Esophagus muscularis mucosa (tissue), 4 donors: ENCODE data around the gene SLC9C1. TPM values are rescaled to one million over a fixed set of nuclear protein-coding genes. Genes with fewer than 3 reads are reported as not detected.

Source experiments
- DNase-seq: peaks from one replicate; pipeline ENCODE4 v3.0.0-alpha.2; 2017; ENCODE audit errors: extremely low spot score
- H3K27ac ChIP-seq, 4 donors: fragments of 200-600 bp; sonication (generic); replicated peaks in 1 of 4; 1 replicate in 3 of 4; 2 replicates in 1 of 4; pipeline ENCODE4 v1.5.1; 2016 to 2019; ENCODE audit warnings: mild to moderate bottlenecking in 1 of 4
- H3K27me3 ChIP-seq, 4 donors: fragments of 200-600 bp; sonication (generic); one replicate each; pipeline versions ENCODE4 v1.5.1 to v1.6.0; 2016 to 2019
- H3K36me3 ChIP-seq, 4 donors: fragments of 200-600 bp; sonication (generic); one replicate each; pipeline ENCODE4 v1.5.1; 2016 to 2019
- H3K4me1 ChIP-seq, 4 donors: fragments of 200-600 bp; sonication (generic); one replicate each; pipeline ENCODE4 v1.5.1; 2016 to 2019
- H3K4me3 ChIP-seq, 4 donors: fragments of 200-600 bp; sonication (generic); 1 replicate in 2 of 4; 2 replicates in 2 of 4; pipeline ENCODE4 v1.5.1; 2016 to 2019; ENCODE audit warnings: mild to moderate bottlenecking in 4 of 4, moderate library complexity in 1 of 4
- H3K9me3 ChIP-seq, 4 donors: fragments of 200-600 bp; sonication (generic); 1 replicate in 3 of 4; 2 replicates in 1 of 4; pipeline ENCODE4 v1.5.1; 2016 to 2019
- CTCF ChIP-seq, 3 experiments: fragments of 200-600 bp in 2 of 3; fragments of 450-650 bp in 1 of 3; sonication (generic) in 2 of 3; IDR thresholded peaks; one replicate each; pipeline ENCODE4 v1.5.1; 2017 to 2019; ENCODE audit warnings: antibody characterized with exemption in 3 of 3, mild to moderate bottlenecking in 2 of 3, moderate library complexity in 1 of 3
- EP300 ChIP-seq: sonication (generic); formaldehyde crosslinking; IDR thresholded peaks from one replicate; pipeline ENCODE4 v1.6.1; 2017; ENCODE audit warnings: antibody characterized with exemption
- POLR2A ChIP-seq: fragments of 450-650 bp; IDR thresholded peaks from one replicate; pipeline ENCODE4 v1.6.1; 2017; ENCODE audit warnings: antibody characterized with exemption, moderate library complexity, mild to moderate bottlenecking, low read depth
- POLR2AphosphoS5 ChIP-seq, 2 donors: sonication (generic); formaldehyde crosslinking; IDR thresholded peaks; one replicate each; pipeline ENCODE4 v1.6.1; 2017; ENCODE audit warnings: antibody characterized with exemption in 2 of 2
- WGBS: methylation state at CpG from one replicate; pipeline ENCODE4 v1.1.5; 2018; 5-methylcytosine and 5-hydroxymethylcytosine counted together
- intact Hi-C: fragments of 100-400 bp; cut with DNase I; formaldehyde crosslinking; loops from one replicate; pipeline ENCODE4 v1.15.1; 2023
- total RNA-seq, 4 donors: library from RNA; depleted of rRNA; stranded (reverse); fragments of >200 nt; gene quantifications; one replicate each; pipeline versions ENCODE4 v1.1.0 to v1.2.1, GENCODE V29; 2016

The SLC9C1 gene
- under 1 TPM in 1 of 4 donors, not detected in 3; 0.17 TPM for total RNA-seq

GRCh38 chr3:112293368-112294321 lies at the start of gene SLC9C1:
Gene SLC9C1, minus strand, starts transcription at chr3:112294216. Its CDS starts 7,425 bp downstream, at chr3:112286791.
- no peak for DNase-seq
- Histone ChIP-seq H3K4me3 (peak within 1 kb of the TSS; percentile 46 to 56 (median 54)), H3K36me3 (no peaks in the 10 kb centered on the region), H3K9me3 (no peaks in the 10 kb centered on the region), H3K27me3 (no peaks in the 10 kb centered on the region), H3K4me1 (peaks cover 0 to 8% (median 4%) of the 10 kb centered on the region in 4 donors), H3K27ac (peak within 1 kb of the TSS; percentile 63 to 77 (median 70))
- WGBS = 35% methylated on average over 15 of the region's 15 CpGs
- peak; percentile 50 to 65 (median 60) for TF ChIP-seq CTCF (IDR thresholded peaks at IDR 0.05)
- TF ChIP-seq POLR2AphosphoS5 (IDR thresholded peaks at IDR 0.05) = peak in 1 of 2 donors; percentile 2
- TF ChIP-seq EP300 = no peak
- intact Hi-C loops = loop anchor here (5.0 kb wide), 1 partner anchor 239 kb away; no protein-coding TSS in a partner anchor

GRCh38 chr3:112341386-112341785 lies 47.4 kb upstream of the SLC9C1 start:
- H3K9me3 ChIP-seq = peaks cover 0 to 5% (median 0%) of the 10 kb centered on the region in 4 donors
- no peak for TF ChIP-seq POLR2A
- no peak for TF ChIP-seq POLR2AphosphoS5 (IDR thresholded peaks at IDR 0.05)
- no peak for TF ChIP-seq CTCF (IDR thresholded peaks at IDR 0.05)
- TF ChIP-seq EP300 = no peak
- intact Hi-C loops = no loop called here
- H3K36me3 ChIP-seq = peaks cover 0 to 13% (median 5%) of the 10 kb centered on the region in 4 donors
- no peaks in the 10 kb centered on the region for H3K27me3 ChIP-seq
- 86% methylated on average over 2 of the region's 2 CpGs for WGBS
- no peak for DNase-seq
- peaks cover 0 to 6% (median 0%) of the 10 kb centered on the region in 4 donors for H3K4me1 ChIP-seq
- H3K4me3 ChIP-seq = no peak overlapping the region
- no peak overlapping the region for H3K27ac ChIP-seq

- H3K27me3 ChIP-seq = no peaks in the 10 kb centered on the region
- H3K27ac ChIP-seq = no peak overlapping the region
- 71% methylated on average over 2 of the region's 2 CpGs for WGBS
- peaks cover 0 to 6% (median 3%) of the 10 kb centered on the region in 4 donors for H3K4me1 ChIP-seq
- no peak overlapping the region for H3K4me3 ChIP-seq
- no peaks in the 10 kb centered on the region for H3K36me3 ChIP-seq
- intact Hi-C loops = loop anchor here (10.0 kb wide), 1 partner anchor 95 kb away; no protein-coding TSS in a partner anchor
- H3K9me3 ChIP-seq = peaks cover 0 to 5% (median 0%) of the 10 kb centered on the region in 4 donors
- TF ChIP-seq POLR2A = no peak
- TF ChIP-seq POLR2AphosphoS5 (IDR thresholded peaks at IDR 0.05) = no peak
- no peak for TF ChIP-seq EP300
- no peak for TF ChIP-seq CTCF (IDR thresholded peaks at IDR 0.05)
- DNase-seq = no peak
Measured at GRCh38 chr3:112339609-112340008, 45.6 kb upstream of the SLC9C1 start.

DNA sequence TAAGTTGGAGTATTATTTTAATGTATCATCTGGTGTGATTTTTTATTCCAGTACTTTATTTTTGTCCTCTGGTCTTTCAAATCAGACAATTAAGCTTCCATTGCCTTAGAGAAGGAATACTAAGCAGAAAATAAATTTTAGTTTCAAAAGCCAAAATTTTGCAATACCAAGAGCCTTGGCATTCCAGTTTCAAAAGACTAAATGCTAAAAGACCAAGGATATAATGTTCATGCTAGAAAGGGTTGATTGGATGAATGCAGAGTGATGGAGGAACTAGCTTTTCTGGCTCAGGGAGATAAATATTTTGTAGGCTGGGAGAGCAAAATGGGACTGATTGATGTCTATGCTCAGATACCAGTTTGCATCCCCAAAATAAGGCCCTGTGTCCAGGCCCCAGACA lies 45.1 kb upstream of the SLC9C1 start:
- Histone ChIP-seq H3K27me3 (no peaks in the 10 kb centered on the region), H3K4me1 (peaks cover 0 to 6% (median 3%) of the 10 kb centered on the region in 4 donors), H3K4me3 (no peak overlapping the region), H3K36me3 (no peaks in the 10 kb centered on the region), H3K9me3 (peaks cover 0 to 5% (median 0%) of the 10 kb centered on the region in 4 donors), H3K27ac (no peak overlapping the region)
- intact Hi-C loops = loop anchor here (10.0 kb wide), 1 partner anchor 96 kb away; no protein-coding TSS in a partner anchor
- no peak for TF ChIP-seq CTCF (IDR thresholded peaks at IDR 0.05)
- no peak for TF ChIP-seq POLR2AphosphoS5 (IDR thresholded peaks at IDR 0.05)
- no peak for TF ChIP-seq POLR2A
- no peak for TF ChIP-seq EP300
- no peak for DNase-seq
